HCT116 (cell line): Measurements from ENCODE around the gene PRDM1. TPM values are rescaled to one million over a fixed set of nuclear protein-coding genes. Genes with fewer than 3 reads are reported as not detected.

ENCODE experiments used
- ATAC-seq: fragments of 200-7000 bp; cut with Tn5 transposase; 2 replicates; pipeline ENCODE4 v1.9.1; 2020; ENCODE audit warnings: mild to moderate bottlenecking, moderate library complexity
- BruUV-seq: library from RNA; stranded (reverse); fragments of 400-500 nt; replicated peaks from 2 replicates; lab custom pipeline; 2021; lab: Mats Ljungman, UMichigan
- CTCF ChIA-PET: fragments of 300-600 bp; sonication (Branson Sonifier 250); formaldehyde crosslinking; loops from one replicate; lab custom pipeline; 2021; ENCODE audit warnings: antibody characterized with exemption; lab: Charles Lee
- POLR2A ChIA-PET: fragments of 300-600, 350-600 bp; sonication (Branson Sonifier 250); formaldehyde crosslinking; loops from one replicate; lab custom pipeline; 2021; ENCODE audit warnings: antibody characterized with exemption; lab: Charles Lee
- RAD21 ChIA-PET, 2 experiments: fragments of 300-600 bp; sonication (Branson Sonifier 250); formaldehyde crosslinking; loops; one replicate each; lab custom pipeline; 2023; ENCODE audit warnings: low total read pairs in 2 of 2; ENCODE audit not compliant: uncharacterized antibody in 2 of 2, unreplicated experiment in 2 of 2, low non-redundant PET in 1 of 2; lab: Charles Lee
- DNase-seq: peaks from one replicate; pipeline ENCODE4 v3.0.0-alpha.2; 2010; ENCODE audit warnings: low read depth, low spot score
- H2AFZ ChIP-seq: fragments of 200-600 bp; shearing (Covaris generic), sonication (generic); 2 replicates; pipeline ENCODE4 v1.6.1; 2017; ENCODE audit warnings: low read depth, mixed run types, mixed read lengths, antibody characterized with exemption, low read length; ENCODE audit not compliant: poor library complexity, severe bottlenecking
- H3K27ac ChIP-seq: 2 replicates; pipeline ENCODE4 v1.5.1; 2012; ENCODE audit warnings: low read depth, low read length
- H3K27me3 ChIP-seq: fragments of 200-600 bp; sonication (generic); 2 replicates; pipeline ENCODE4 v1.6.1; 2016; ENCODE audit warnings: mixed run types, low read length, mixed read lengths; ENCODE audit not compliant: insufficient read depth
- H3K36me3 ChIP-seq, 2 experiments: fragments of 200-500 bp in 1 of 2; fragments of 200-600 bp in 1 of 2; sonication (Bioruptor generic) in 1 of 2; sonication (generic) in 1 of 2; 2 replicates each; pipeline versions ENCODE4 v1.5.1 to v1.6.1; 2014 to 2016; ENCODE audit warnings: low read length in 2 of 2, inconsistent platforms in 1 of 2, mixed read lengths in 1 of 2, mixed run types in 1 of 2; ENCODE audit not compliant: insufficient read depth in 2 of 2, control insufficient read depth in 1 of 2
- H3K4me1 ChIP-seq, 2 experiments: fragments of 200-600 bp in 1 of 2; sonication (generic) in 1 of 2; 2 replicates each; pipeline versions ENCODE4 v1.5.1 to v1.6.1; 2012 to 2017; ENCODE audit warnings: low read length in 2 of 2, inconsistent platforms in 1 of 2, mild to moderate bottlenecking in 1 of 2, mixed read lengths in 1 of 2, mixed run types in 1 of 2, moderate library complexity in 1 of 2; ENCODE audit not compliant: insufficient read depth in 2 of 2, control insufficient read depth in 1 of 2
- H3K4me2 ChIP-seq: fragments of 200-600 bp; sonication (generic); 2 replicates; pipeline ENCODE4 v1.6.1; 2017; ENCODE audit warnings: mixed run types, low read length, mixed read lengths
- H3K4me3 ChIP-seq, 2 experiments: fragments of 200-600 bp in 1 of 2; sonication (generic) in 1 of 2; replicated peaks in 1 of 2; 2 replicates each; pipeline ENCODE4 v1.5.1; 2011 to 2016; ENCODE audit warnings: low read length in 2 of 2, control low read depth in 1 of 2, low read depth in 1 of 2, mild to moderate bottlenecking in 1 of 2, mixed read lengths in 1 of 2, mixed run types in 1 of 2
- H3K79me2 ChIP-seq: fragments of 200-600 bp; sonication (generic); 2 replicates; pipeline ENCODE4 v1.6.1; 2017; ENCODE audit warnings: mild to moderate bottlenecking, mixed run types, low read length, moderate library complexity, mixed read lengths; ENCODE audit not compliant: insufficient read depth
- H3K9ac ChIP-seq: fragments of 200-600 bp; sonication (generic); 2 replicates; pipeline ENCODE4 v1.6.1; 2016; ENCODE audit warnings: low read length, mixed read lengths
- H3K9me2 ChIP-seq: fragments of 200-600 bp; sonication (generic), shearing (Covaris generic); 2 replicates; pipeline ENCODE4 v1.6.1; 2017; ENCODE audit warnings: mixed run types, mild to moderate bottlenecking, moderate library complexity; ENCODE audit not compliant: insufficient read depth
- H3K9me3 ChIP-seq, 2 experiments: fragments of 200-500 bp in 1 of 2; fragments of 200-600 bp in 1 of 2; sonication (Bioruptor generic) in 1 of 2; sonication (generic) in 1 of 2; 2 replicates each; pipeline ENCODE4 v1.6.1; 2014 to 2017; ENCODE audit warnings: low read length in 2 of 2, mixed read lengths in 2 of 2, inconsistent platforms in 1 of 2, low read depth in 1 of 2, mild to moderate bottlenecking in 1 of 2, mixed run types in 1 of 2, moderate library complexity in 1 of 2; ENCODE audit not compliant: control insufficient read depth in 1 of 2, insufficient read depth in 1 of 2
- H4K20me1 ChIP-seq: fragments of 200-600 bp; sonication (generic), shearing (Covaris generic); 2 replicates; pipeline ENCODE4 v1.6.1; 2017; ENCODE audit warnings: mixed run types, mild to moderate bottlenecking, moderate library complexity; ENCODE audit not compliant: insufficient read depth
- ATF3 ChIP-seq: IDR thresholded peaks from 2 replicates; pipeline ENCODE4 v1.6.1; 2012
- CBX3 ChIP-seq: IDR thresholded peaks from 2 replicates; pipeline ENCODE4 v1.6.1; 2012; ENCODE audit warnings: low read depth
- CEBPB ChIP-seq: IDR thresholded peaks from 2 replicates; pipeline ENCODE4 v1.6.1; 2012; ENCODE audit warnings: low read depth
- CTCF ChIP-seq, 3 experiments: fragments of 200-600 bp in 1 of 3; sonication (generic) in 1 of 3; IDR thresholded peaks in 2 of 3; conservative IDR thresholded peaks in 1 of 3; 2 replicates each; pipeline ENCODE4 v1.5.1; 2012 to 2017; ENCODE audit warnings: low read depth in 2 of 3, low read length in 2 of 3, antibody characterized with exemption in 1 of 3, borderline replicate concordance in 1 of 3, control low read depth in 1 of 3, mild to moderate bottlenecking in 1 of 3, mixed read lengths in 1 of 3, mixed run types in 1 of 3, moderate library complexity in 1 of 3; ENCODE audit not compliant: insufficient read depth in 1 of 3
- ELF1 ChIP-seq: IDR thresholded peaks from 2 replicates; pipeline ENCODE4 v1.6.1; 2012; ENCODE audit warnings: low read depth, borderline replicate concordance
- EZH2 ChIP-seq: fragments of 200-600 bp; sonication (generic); IDR thresholded peaks from 2 replicates; pipeline ENCODE4 v1.6.1; 2017; ENCODE audit warnings: antibody characterized with exemption, mixed run types
- EZH2phosphoT487 ChIP-seq: fragments of 200-600 bp; IDR thresholded peaks from 2 replicates; pipeline ENCODE4 v1.6.1; 2018; ENCODE audit warnings: antibody characterized with exemption, borderline replicate concordance
- JUND ChIP-seq: IDR thresholded peaks from 2 replicates; pipeline ENCODE4 v1.6.1; 2012
- MAX ChIP-seq: IDR thresholded peaks from 2 replicates; pipeline ENCODE4 v1.6.1; 2012
- POLR2A ChIP-seq: IDR thresholded peaks from 2 replicates; pipeline ENCODE4 v1.7.0; 2011; ENCODE audit warnings: borderline replicate concordance; ENCODE audit not compliant: insufficient read depth, insufficient read length; ENCODE audit errors: extremely low read depth
- POLR2AphosphoS5 ChIP-seq: IDR thresholded peaks from 2 replicates; pipeline ENCODE4 v1.6.1; 2011; ENCODE audit warnings: mild to moderate bottlenecking, low read depth, low read length, moderate library complexity
- REST ChIP-seq: IDR thresholded peaks from 2 replicates; pipeline ENCODE4 v1.6.1; 2012; ENCODE audit warnings: low read depth
- SP1 ChIP-seq: IDR thresholded peaks from 2 replicates; pipeline ENCODE4 v1.6.1; 2012; ENCODE audit warnings: low read depth
- SRF ChIP-seq: IDR thresholded peaks from 2 replicates; pipeline ENCODE4 v1.6.1; 2012; ENCODE audit warnings: low read depth
- TCF7L2 ChIP-seq: IDR thresholded peaks from 2 replicates; pipeline ENCODE4 v1.7.0; 2011; ENCODE audit warnings: borderline replicate concordance, inconsistent platforms; ENCODE audit not compliant: insufficient read depth, insufficient read length; ENCODE audit errors: extremely low read depth
- YY1 ChIP-seq: IDR thresholded peaks from 2 replicates; pipeline ENCODE4 v1.6.1; 2011; ENCODE audit warnings: low read length, low read depth, moderate library complexity, mild to moderate bottlenecking; ENCODE audit not compliant: insufficient replicate concordance; ENCODE audit errors: extremely low read depth
- ZBTB33 ChIP-seq: IDR thresholded peaks from 2 replicates; pipeline ENCODE4 v1.6.1; 2011; ENCODE audit warnings: mild to moderate bottlenecking, low read length, moderate library complexity; ENCODE audit not compliant: insufficient replicate concordance; ENCODE audit errors: extremely low read depth
- ZFX ChIP-seq: fragments of 450-650 bp; IDR thresholded peaks from 2 replicates; pipeline ENCODE4 v1.6.1; 2017
- ZNF274 ChIP-seq: fragments of 200-500 bp; sonication (Bioruptor generic); IDR thresholded peaks from 2 replicates; pipeline ENCODE4 v1.6.1; 2014; ENCODE audit warnings: mild to moderate bottlenecking, low read depth, low read length, inconsistent platforms
- intact Hi-C: fragments of 100-400 bp; cut with micrococcal nuclease; formaldehyde crosslinking; loops from 2 replicates; pipeline ENCODE4 v1.10.0; 2022
- total RNA-seq: library from RNA; stranded (reverse); gene quantifications from one replicate; pipeline ENCODE4 v1.2.1, GENCODE V29; 2021; ENCODE audit not compliant: unreplicated experiment

PRDM1 gene
- total RNA-seq, 1 experiment from 2014 or later = 3.4 TPM

GRCh38 chr6:106104941-106105340, 18.8 kb downstream of the PRDM1 start:
- RAD21 ChIA-PET = no interaction called here

More at GRCh38 chr6:106104941-106105340, 18.8 kb downstream of the PRDM1 start:
- no peaks in the 10 kb centered on the region for H3K9me2 ChIP-seq
- no peaks in the 10 kb centered on the region for H3K79me2 ChIP-seq
- H4K20me1 ChIP-seq = no peaks in the 10 kb centered on the region
- DNase-seq = no peak
- intact Hi-C loops = no loop called here
- no peak overlapping the region for H3K27ac ChIP-seq
- no peak for ATAC-seq
- peaks cover 18 to 20% of the 10 kb centered on the region in 2 experiments for H3K4me1 ChIP-seq
- TF ChIP-seq CEBPB (no peak), ZBTB33 (no peak), REST (no peak), JUND (no peak), EZH2 (no peak), ZFX (no peak), CBX3 (no peak), YY1 (no peak), POLR2A (no peak), EZH2phosphoT487 (no peak), ATF3 (no peak), ZNF274 (no peak), ELF1 (no peak), MAX (no peak), SRF (no peak), SP1 (no peak), CTCF (IDR thresholded peaks at IDR 0.05 in 2 of 3, conservative IDR thresholded peaks at IDR 0.05 in 1 of 3; ENCODE audit: borderline replicate concordance in 1 of 3, insufficient read depth in 1 of 3, low read depth in 2 of 3, low read length in 2 of 3) (no peak), TCF7L2 (no peak), POLR2AphosphoS5 (no peak)
- H3K4me3 ChIP-seq = no peak overlapping the region
- BruUV-seq = no TSS peak
- no peaks in the 10 kb centered on the region for H3K27me3 ChIP-seq
- ChIA-PET CTCF (no interaction called here), POLR2A (no interaction called here)
- H3K4me2 ChIP-seq = no peak overlapping the region
- H2AFZ ChIP-seq = no peak overlapping the region
- H3K36me3 ChIP-seq = no peaks in the 10 kb centered on the region
- H3K9ac ChIP-seq = no peak overlapping the region
- H3K9me3 ChIP-seq = no peaks in the 10 kb centered on the region
